ENCODE data around the gene NAALADL1.

The NAALADL1 gene

GRCh38 chr11:65078786-65079342, 20.5 kb upstream of the NAALADL1 start:
- no peak for DNase-seq

GRCh38 chr11:65078151-65078550, 19.8 kb upstream of the NAALADL1 start:
- no peak for DNase-seq

GRCh38 chr11:65077451-65077850, 19.1 kb upstream of the NAALADL1 start:
- DNase-seq: no peak

- DNase-seq: no peak
Measured at GRCh38 chr11:65072631-65072966, 14.2 kb upstream of the NAALADL1 start.

- no peak for DNase-seq
Measured at GRCh38 chr11:65071907-65072630, 13.7 kb upstream of the NAALADL1 start.

- no peak for DNase-seq
Measured at GRCh38 chr11:65069217-65069616, 10.9 kb upstream of the NAALADL1 start.

GRCh38 chr11:65067446-65067845, 9.1 kb upstream of the NAALADL1 start:
- DNase-seq: no peak

GRCh38 chr11:65066805-65067291, 8.5 kb upstream of the NAALADL1 start:
- no peak for DNase-seq

GRCh38 chr11:65066315-65066714, 8.0 kb upstream of the NAALADL1 start:
- no peak for DNase-seq

GRCh38 chr11:65065851-65066250, 7.5 kb upstream of the NAALADL1 start:
- no peak for DNase-seq

GRCh38 chr11:65064847-65065240, 6.5 kb upstream of the NAALADL1 start:
- DNase-seq: no peak

- no peak for DNase-seq
Measured at GRCh38 chr11:65063532-65063931, 5.2 kb upstream of the NAALADL1 start.

- no peak for DNase-seq
Measured at GRCh38 chr11:65060913-65061408, 2.6 kb upstream of the NAALADL1 start.

GRCh38 chr11:65059959-65060824, 1.8 kb upstream of the NAALADL1 start:
- DNase-seq: no peak

- no peak for DNase-seq
Measured at GRCh38 chr11:65059523-65059922, 1.2 kb upstream of the NAALADL1 start.

GRCh38 chr11:65058012-65058411, 341 bp downstream of the NAALADL1 start:
- no peak for DNase-seq

- no peak for DNase-seq
Measured at GRCh38 chr11:65057526-65057925, 827 bp downstream of the NAALADL1 start.

GRCh38 chr11:65056999-65057398, 1.4 kb downstream of the NAALADL1 start:
- no peak for DNase-seq

GRCh38 chr11:65055538-65055937, 2.8 kb downstream of the NAALADL1 start:
- DNase-seq: no peak

- no peak for DNase-seq
Measured at GRCh38 chr11:65053827-65054508, 4.4 kb downstream of the NAALADL1 start.

- no peak for DNase-seq
Measured at GRCh38 chr11:65051398-65051858, 6.9 kb downstream of the NAALADL1 start.

- DNase-seq: no peak
Measured at GRCh38 chr11:65047581-65048422, 10.6 kb downstream of the NAALADL1 start.
